WTC11 (cell line): ENCODE data around the gene PPP1R9A. TPM values are rescaled to one million over a fixed set of nuclear protein-coding genes. Genes with fewer than 3 reads are reported as not detected.

ENCODE experiments used
- ATAC-seq: fragments of 200-7000 bp; cut with Tn5 transposase; 2 replicates; pipeline ENCODE4 v1.10.0; 2021; ENCODE audit warnings: mild to moderate bottlenecking, moderate library complexity
- CTCF ChIA-PET: fragments of 300-600 bp; sonication (Branson Sonifier 250); formaldehyde crosslinking; loops from one replicate; lab custom pipeline; 2021; ENCODE audit warnings: antibody characterized with exemption; lab: Charles Lee
- POLR2A ChIA-PET: fragments of 350-600 bp; sonication (Branson Sonifier 250); formaldehyde crosslinking; loops from one replicate; lab custom pipeline; 2021; ENCODE audit warnings: antibody characterized with exemption; lab: Charles Lee
- DNase-seq: peaks from one replicate; pipeline ENCODE4 v3.0.0; 2021; ENCODE audit warnings: low spot score
- H3K27ac Mint-ChIP-seq: 2 replicates; pipeline ENCODE4 v1.8.0; 2021; ENCODE audit warnings: mixed read lengths
- H3K27me3 Mint-ChIP-seq: 2 replicates; pipeline ENCODE4 v1.8.0; 2021; ENCODE audit warnings: low read depth, mild to moderate bottlenecking, moderate library complexity, mixed read lengths
- H3K36me3 Mint-ChIP-seq: 2 replicates; pipeline ENCODE4 v1.8.0; 2021; ENCODE audit warnings: mixed read lengths
- H3K4me1 Mint-ChIP-seq: 2 replicates; pipeline ENCODE4 v1.8.0; 2022; ENCODE audit warnings: mixed read lengths
- H3K4me3 Mint-ChIP-seq: 2 replicates; pipeline ENCODE4 v1.8.0; 2021; ENCODE audit warnings: mild to moderate bottlenecking, moderate library complexity, mixed read lengths
- H3K9me3 Mint-ChIP-seq: 2 replicates; pipeline ENCODE4 v1.8.0; 2021; ENCODE audit warnings: mixed read lengths
- CREM ChIP-seq: sonication (generic); formaldehyde crosslinking; IDR thresholded peaks from 2 replicates; pipeline ENCODE4 v1.8.1; 2022; ENCODE audit warnings: mild to moderate bottlenecking, missing genetic modification reagents, moderate library complexity
- E2F4 ChIP-seq: sonication (generic); formaldehyde crosslinking; IDR thresholded peaks from 2 replicates; pipeline ENCODE4 v1.8.1; 2022; ENCODE audit warnings: low read depth, mild to moderate bottlenecking, moderate library complexity, missing genetic modification reagents, borderline replicate concordance
- ESRRA ChIP-seq: sonication (generic); formaldehyde crosslinking; IDR thresholded peaks from 2 replicates; pipeline ENCODE4 v1.8.1; 2022; ENCODE audit warnings: mild to moderate bottlenecking, missing genetic modification reagents, borderline replicate concordance
- FOXJ3 ChIP-seq: sonication (generic); formaldehyde crosslinking; IDR thresholded peaks from 2 replicates; pipeline ENCODE4 v1.9.0; 2021; ENCODE audit warnings: missing genetic modification reagents, mild to moderate bottlenecking, borderline replicate concordance
- JUN ChIP-seq: sonication (generic); formaldehyde crosslinking; IDR thresholded peaks from 2 replicates; pipeline ENCODE4 v1.8.0; 2023; ENCODE audit warnings: mild to moderate bottlenecking, missing genetic modification reagents
- MXD4 ChIP-seq: fragments of 250-450 bp; sonication (Bioruptor Pico); IDR thresholded peaks from 2 replicates; pipeline ENCODE4 v1.8.0; 2021; ENCODE audit warnings: mild to moderate bottlenecking, moderate library complexity, borderline replicate concordance
- MYBL2 ChIP-seq: sonication (generic); formaldehyde crosslinking; IDR thresholded peaks from 2 replicates; pipeline ENCODE4 v1.8.1; 2023; ENCODE audit warnings: mild to moderate bottlenecking, moderate library complexity, missing genetic modification reagents
- OVOL2 ChIP-seq: fragments of 250-450 bp; sonication (Bioruptor Pico); IDR thresholded peaks from 2 replicates; pipeline ENCODE4 v1.9.0; 2021; ENCODE audit warnings: mild to moderate bottlenecking, borderline replicate concordance
- ZNF138 ChIP-seq: sonication (generic); formaldehyde crosslinking; conservative IDR thresholded peaks from 2 replicates; pipeline ENCODE4 v1.8.1; 2022; ENCODE audit warnings: mild to moderate bottlenecking, moderate library complexity, missing genetic modification reagents
- ZNF219 ChIP-seq: sonication (generic); formaldehyde crosslinking; IDR thresholded peaks from 2 replicates; pipeline ENCODE4 v1.8.0; 2023; ENCODE audit warnings: missing genetic modification reagents, mild to moderate bottlenecking, borderline replicate concordance
- ZNF281 ChIP-seq: sonication (generic); formaldehyde crosslinking; IDR thresholded peaks from 2 replicates; pipeline ENCODE4 v1.8.0; 2023; ENCODE audit warnings: mild to moderate bottlenecking, missing genetic modification reagents
- ZNF317 ChIP-seq: sonication (generic); formaldehyde crosslinking; IDR thresholded peaks from 2 replicates; pipeline ENCODE4 v1.8.1; 2023; ENCODE audit warnings: low read depth, mild to moderate bottlenecking, moderate library complexity, missing genetic modification reagents, borderline replicate concordance
- ZNF396 ChIP-seq: fragments of 250-450 bp; sonication (Bioruptor Pico); IDR thresholded peaks from 2 replicates; pipeline ENCODE4 v1.8.0; 2021; ENCODE audit warnings: mild to moderate bottlenecking, moderate library complexity, borderline replicate concordance
- ZNF512 ChIP-seq: sonication (generic); formaldehyde crosslinking; IDR thresholded peaks from 2 replicates; pipeline ENCODE4 v1.8.1; 2022; ENCODE audit warnings: missing genetic modification reagents, borderline replicate concordance
- ZNF532 ChIP-seq: fragments of 250-450 bp; sonication (Bioruptor Pico); IDR thresholded peaks from 2 replicates; pipeline ENCODE4 v1.9.0; 2021; ENCODE audit warnings: mild to moderate bottlenecking, borderline replicate concordance
- total RNA-seq: library from RNA; stranded (reverse); gene quantifications from 3 replicates; pipeline ENCODE4 v1.2.3, GENCODE V29; 2021
- TF ChIP-seq, protein P1 (sequence below): sonication (generic); formaldehyde crosslinking; IDR thresholded peaks from 2 replicates; pipeline ENCODE4 v1.8.1; 2023; ENCODE audit warnings: mild to moderate bottlenecking, moderate library complexity, missing genetic modification reagents
- TF ChIP-seq, protein P2 (sequence below): sonication (generic); formaldehyde crosslinking; IDR thresholded peaks from 2 replicates; pipeline ENCODE4 v1.8.1; 2023; ENCODE audit warnings: mild to moderate bottlenecking, missing genetic modification reagents

PPP1R9A gene
- total RNA-seq, 1 experiment from 2014 or later = 16.8 TPM

DNA sequence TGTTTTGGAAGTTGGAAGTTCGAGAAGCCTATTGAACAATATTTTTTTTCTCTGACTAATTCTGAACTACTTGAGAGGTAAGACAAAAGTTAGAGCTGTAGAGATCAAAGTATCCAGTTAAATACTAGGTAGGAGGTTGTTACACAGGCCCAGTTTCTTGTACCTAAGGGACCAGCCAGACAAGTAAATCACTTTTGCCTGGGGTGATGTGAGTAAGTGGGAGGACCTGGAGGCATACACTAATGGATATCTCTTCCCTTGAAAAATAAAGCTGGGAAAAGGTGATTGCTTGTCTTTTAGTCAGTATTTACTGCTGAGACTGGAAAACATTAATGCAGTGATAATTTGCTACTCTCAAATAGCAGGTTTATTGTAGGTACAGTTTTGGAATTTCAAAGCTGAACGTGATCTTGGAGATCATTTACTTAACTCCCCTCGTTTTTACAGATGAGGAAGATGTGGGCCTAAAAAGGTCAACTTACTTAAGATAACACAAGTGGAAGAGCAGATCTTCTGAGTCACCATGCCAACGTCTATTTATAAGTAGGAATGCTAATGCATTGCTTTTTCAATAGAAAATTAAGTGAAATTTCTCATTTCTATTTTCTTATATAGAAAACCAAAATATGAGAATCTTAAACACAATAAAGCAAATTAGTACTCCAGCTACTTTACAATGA lies 181.3 kb downstream of the PPP1R9A start (continued):
- TF ChIP-seq ZNF532 (CRISPR knock-in tag) (no peak), JUN (CRISPR knock-in tag) (no peak), OVOL2 (CRISPR knock-in tag) (no peak), ZNF317 (CRISPR knock-in tag) (no peak), ZNF396 (CRISPR knock-in tag) (no peak), MYBL2 (CRISPR knock-in tag) (no peak), ZNF138 (no peak)

GRCh38 chr7:95089414-95090315 lies 182.3 kb downstream of the PPP1R9A start:
- DNase-seq = no peak
- H3K27me3 Mint-ChIP-seq = no peaks in the 10 kb centered on the region

More at GRCh38 chr7:95089414-95090315, 182.3 kb downstream of the PPP1R9A start:
- TF ChIP-seq ZNF281 (CRISPR knock-in tag) (no peak), ZNF512 (CRISPR knock-in tag) (no peak), ESRRA (CRISPR knock-in tag) (no peak), CREM (CRISPR knock-in tag) (no peak), MXD4 (CRISPR knock-in tag) (no peak), E2F4 (CRISPR knock-in tag) (no peak), ZNF138 (no peak), FOXJ3 (CRISPR knock-in tag) (no peak), ZNF219 (no peak)
- TF ChIP-seq, protein P1, sequence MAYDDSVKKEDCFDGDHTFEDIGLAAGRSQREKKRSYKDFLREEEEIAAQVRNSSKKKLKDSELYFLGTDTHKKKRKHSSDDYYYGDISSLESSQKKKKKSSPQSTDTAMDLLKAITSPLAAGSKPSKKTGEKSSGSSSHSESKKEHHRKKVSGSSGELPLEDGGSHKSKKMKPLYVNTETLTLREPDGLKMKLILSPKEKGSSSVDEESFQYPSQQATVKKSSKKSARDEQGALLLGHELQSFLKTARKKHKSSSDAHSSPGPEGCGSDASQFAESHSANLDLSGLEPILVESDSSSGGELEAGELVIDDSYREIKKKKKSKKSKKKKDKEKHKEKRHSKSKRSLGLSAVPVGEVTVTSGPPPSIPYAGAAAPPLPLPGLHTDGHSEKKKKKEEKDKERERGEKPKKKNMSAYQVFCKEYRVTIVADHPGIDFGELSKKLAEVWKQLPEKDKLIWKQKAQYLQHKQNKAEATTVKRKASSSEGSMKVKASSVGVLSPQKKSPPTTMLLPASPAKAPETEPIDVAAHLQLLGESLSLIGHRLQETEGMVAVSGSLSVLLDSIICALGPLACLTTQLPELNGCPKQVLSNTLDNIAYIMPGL (CRISPR knock-in tag) = no peak
- TF ChIP-seq, protein P2, sequence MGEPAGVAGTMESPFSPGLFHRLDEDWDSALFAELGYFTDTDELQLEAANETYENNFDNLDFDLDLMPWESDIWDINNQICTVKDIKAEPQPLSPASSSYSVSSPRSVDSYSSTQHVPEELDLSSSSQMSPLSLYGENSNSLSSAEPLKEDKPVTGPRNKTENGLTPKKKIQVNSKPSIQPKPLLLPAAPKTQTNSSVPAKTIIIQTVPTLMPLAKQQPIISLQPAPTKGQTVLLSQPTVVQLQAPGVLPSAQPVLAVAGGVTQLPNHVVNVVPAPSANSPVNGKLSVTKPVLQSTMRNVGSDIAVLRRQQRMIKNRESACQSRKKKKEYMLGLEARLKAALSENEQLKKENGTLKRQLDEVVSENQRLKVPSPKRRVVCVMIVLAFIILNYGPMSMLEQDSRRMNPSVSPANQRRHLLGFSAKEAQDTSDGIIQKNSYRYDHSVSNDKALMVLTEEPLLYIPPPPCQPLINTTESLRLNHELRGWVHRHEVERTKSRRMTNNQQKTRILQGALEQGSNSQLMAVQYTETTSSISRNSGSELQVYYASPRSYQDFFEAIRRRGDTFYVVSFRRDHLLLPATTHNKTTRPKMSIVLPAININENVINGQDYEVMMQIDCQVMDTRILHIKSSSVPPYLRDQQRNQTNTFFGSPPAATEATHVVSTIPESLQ (CRISPR knock-in tag) = no peak
- H3K36me3 Mint-ChIP-seq = peaks cover 2% of the 10 kb centered on the region; the same call in 1 of the 2 replicates
- H3K4me1 Mint-ChIP-seq = peaks cover 21% of the 10 kb centered on the region
- CTCF ChIA-PET = no interaction called here
- no peak overlapping the region for H3K27ac Mint-ChIP-seq
- POLR2A ChIA-PET = no interaction called here
- no peak overlapping the region for H3K4me3 Mint-ChIP-seq
- H3K9me3 Mint-ChIP-seq = no peaks in the 10 kb centered on the region
- peak; percentile 38; the same call in 1 of the 2 replicates for ATAC-seq
